T-helper 1 cell treated with Interleukin-12 subunit alpha and Interleukin-12 subunit beta and Interleukin-4 antibody, amounts not matched to agents 30 ng/mL and 1 ng/mL, for 36 hours (primary cell): ENCODE measurements around the gene HPCA. TPM values are rescaled to one million over a fixed set of nuclear protein-coding genes. Genes with fewer than 3 reads are reported as not detected.

Source experiments
- intact Hi-C: fragments of 100-400 bp; cut with micrococcal nuclease; formaldehyde crosslinking; loops from one replicate; pipeline ENCODE4 v1.15.1; 2024
- total RNA-seq: library from RNA; stranded (reverse); gene quantifications from 2 replicates; pipeline ENCODE4 v1.2.3, GENCODE V29; 2022

The HPCA gene
- total RNA-seq, 1 donor from 2014 or later, result not detected

GRCh38 chr1:32870615-32871363 lies 15.5 kb upstream of the HPCA start, which contains the start of gene FNDC5:
Gene FNDC5, minus strand, starts transcription at chr1:32870912.
- intact Hi-C loops, result no loop called here

- intact Hi-C loops, result loop anchor here (1.0 to 2.0 kb wide), 4 partner anchors 43 to 351 kb away; no protein-coding TSS in a partner anchor
Observed at GRCh38 chr1:32871364-32872191, 14.7 kb upstream of the HPCA start.

- intact Hi-C loops, result loop anchor here (1.0 to 2.0 kb wide), 4 partner anchors 43 to 352 kb away; no protein-coding TSS in a partner anchor
Observed at GRCh38 chr1:32872192-32872460, 14.2 kb upstream of the HPCA start.

- intact Hi-C loops, result loop anchor here (2.0 kb wide), 1 partner anchor 45 kb away; no protein-coding TSS in a partner anchor
Observed at GRCh38 chr1:32873484-32873883, 12.8 kb upstream of the HPCA start.

- intact Hi-C loops, result no loop called here
Observed at GRCh38 chr1:32874860-32875752, 11.2 kb upstream of the HPCA start.

- intact Hi-C loops, result loop anchor here (1.0 kb wide), 3 partner anchors 164 to 210 kb away; no protein-coding TSS in a partner anchor
Observed at GRCh38 chr1:32876341-32877210, 9.7 kb upstream of the HPCA start.

- intact Hi-C loops, result no loop called here
Observed at GRCh38 chr1:32877211-32878110, 8.8 kb upstream of the HPCA start.

- intact Hi-C loops, result no loop called here
Observed at GRCh38 chr1:32878183-32878582, 8.1 kb upstream of the HPCA start.

GRCh38 chr1:32878637-32879041 lies 7.7 kb upstream of the HPCA start:
- intact Hi-C loops, result no loop called here

- intact Hi-C loops, result no loop called here
Observed at GRCh38 chr1:32881291-32881690, 5.0 kb upstream of the HPCA start.

- intact Hi-C loops, result no loop called here
Observed at GRCh38 chr1:32881871-32882850, 4.1 kb upstream of the HPCA start.

GRCh38 chr1:32883338-32884031 lies 2.8 kb upstream of the HPCA start:
- intact Hi-C loops, result no loop called here

- intact Hi-C loops, result no loop called here
Observed at GRCh38 chr1:32884032-32884372, 2.3 kb upstream of the HPCA start.

GRCh38 chr1:32884726-32885125 lies 1.6 kb upstream of the HPCA start:
- intact Hi-C loops, result no loop called here

GRCh38 chr1:32885676-32886003 lies 651 bp upstream of the HPCA start:
- intact Hi-C loops, result no loop called here

GRCh38 chr1:32886828-32887414 lies 630 bp downstream of the HPCA start:
- intact Hi-C loops, result no loop called here

- intact Hi-C loops, result no loop called here
Observed at GRCh38 chr1:32887623-32888022, 1.3 kb downstream of the HPCA start.
